GM18951 (cell line): Measurements from ENCODE around the gene TNFRSF12A.
A peak's percentile ranks its signal among the peaks of the same experiment; 100 is the strongest.
"Not testable (repeated sequence)": the region's sequence is repeated elsewhere in the genome, so short reads cannot be mapped to it uniquely, and the experiment has no call there.

Experiments used
- POLR2A ChIP-seq: IDR thresholded peaks from 4 replicates; pipeline ENCODE4 v1.6.1; 2011; ENCODE audit warnings: mild to moderate bottlenecking; ENCODE audit not compliant: insufficient read length, insufficient read depth; ENCODE audit errors: extremely low read depth
- in situ Hi-C: fragments of 300-500 bp; cut with MboI; formaldehyde crosslinking; loops from one replicate; pipeline ENCODE4 v1.12.0; 2022; ENCODE audit warnings: low sequenced_read_pairs, mixed read lengths, inconsistent platforms; ENCODE audit not compliant: unreplicated experiment

TNFRSF12A gene

DNA sequence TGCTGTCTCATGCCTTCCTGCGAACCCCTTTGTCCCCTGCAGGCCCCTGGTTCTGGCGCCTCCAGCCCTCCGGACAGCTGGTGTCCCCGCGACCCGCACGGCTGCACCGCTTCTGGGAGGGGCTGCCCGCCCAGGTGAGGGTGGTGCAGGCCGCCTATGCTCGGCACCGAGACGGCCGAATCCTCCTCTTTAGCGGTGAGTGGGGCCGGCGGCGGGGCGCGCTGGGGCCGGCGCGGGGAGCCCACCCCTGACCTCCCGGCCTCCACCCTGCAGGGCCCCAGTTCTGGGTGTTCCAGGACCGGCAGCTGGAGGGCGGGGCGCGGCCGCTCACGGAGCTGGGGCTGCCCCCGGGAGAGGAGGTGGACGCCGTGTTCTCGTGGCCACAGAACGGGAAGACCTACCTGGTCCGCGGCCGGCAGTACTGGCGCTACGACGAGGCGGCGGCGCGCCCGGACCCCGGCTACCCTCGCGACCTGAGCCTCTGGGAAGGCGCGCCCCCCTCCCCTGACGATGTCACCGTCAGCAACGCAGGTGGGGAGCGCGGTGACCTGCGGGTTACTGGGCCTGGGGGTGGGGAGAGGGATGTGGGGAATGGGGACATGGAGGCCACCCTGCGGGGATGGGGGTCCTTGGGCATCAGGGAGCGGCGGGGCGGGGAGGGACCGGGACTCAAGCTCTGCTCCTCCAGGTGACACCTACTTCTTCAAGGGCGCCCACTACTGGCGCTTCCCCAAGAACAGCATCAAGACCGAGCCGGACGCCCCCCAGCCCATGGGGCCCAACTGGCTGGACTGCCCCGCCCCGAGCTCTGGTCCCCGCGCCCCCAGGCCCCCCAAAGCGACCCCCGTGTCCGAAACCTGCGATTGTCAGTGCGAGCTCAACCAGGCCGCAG is 38.2 kb downstream of the TNFRSF12A start:
- in situ Hi-C loops: no loop called here
- TF ChIP-seq POLR2A: no peak

DNA sequence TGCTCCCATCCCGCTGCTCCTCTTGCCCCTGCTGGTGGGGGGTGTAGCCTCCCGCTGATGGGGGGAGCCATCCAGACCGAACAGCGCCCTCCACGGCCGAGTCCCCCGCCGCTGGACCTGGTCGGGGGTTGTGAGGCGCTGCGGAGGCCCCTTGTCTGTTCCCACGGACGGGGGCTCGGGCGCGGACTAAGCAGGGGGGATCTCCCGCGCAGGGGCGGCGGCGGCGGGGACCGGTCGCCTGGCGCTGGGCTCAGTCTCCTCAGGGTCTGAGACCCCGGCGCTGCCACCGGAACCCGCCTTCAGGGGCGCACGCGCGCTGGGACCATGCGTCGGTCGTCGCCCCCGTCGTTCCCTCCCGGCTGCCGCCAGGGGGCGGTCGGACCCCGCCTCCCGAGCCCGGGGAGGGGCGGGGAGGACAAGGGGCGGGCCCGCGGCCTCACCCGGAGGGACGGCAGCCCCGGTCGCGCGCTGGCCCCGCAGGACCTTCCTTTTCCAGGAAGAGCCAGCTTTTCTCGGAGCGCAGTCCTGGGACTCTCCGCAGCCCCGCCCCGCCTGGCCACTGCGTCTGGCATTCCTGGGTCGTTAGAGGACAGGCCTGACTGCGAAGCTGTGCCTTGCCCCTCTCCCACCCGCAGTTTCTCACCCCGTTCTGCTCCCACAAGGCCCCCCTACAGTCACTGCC is 39.0 kb downstream of the TNFRSF12A start:
- TF ChIP-seq POLR2A: peak; percentile 68
- in situ Hi-C loops: no loop called here

DNA sequence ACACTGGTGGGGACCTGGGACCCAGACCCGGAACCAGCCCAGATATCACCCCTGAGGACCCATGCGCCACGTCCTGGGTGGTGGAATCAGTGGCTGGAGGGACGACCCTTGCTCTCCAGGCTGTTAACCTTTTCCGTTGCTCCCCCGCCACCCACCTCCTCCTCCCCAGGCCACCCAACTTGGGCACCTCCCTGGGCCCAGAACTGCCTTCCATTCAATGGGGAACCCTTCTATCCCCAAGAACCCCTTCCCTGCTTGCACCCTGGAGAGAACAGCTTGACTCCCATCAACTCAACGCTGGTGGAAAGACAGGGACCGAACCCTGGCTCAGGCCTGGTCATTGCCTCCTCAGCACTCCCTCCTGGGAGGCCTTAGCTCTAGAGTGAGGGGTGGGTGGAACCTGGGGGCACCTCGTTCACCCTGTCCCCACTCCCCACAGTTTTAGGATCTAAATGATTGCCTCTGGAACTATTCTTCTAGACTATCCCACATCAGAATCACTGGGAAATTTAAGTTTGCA is 39.6 kb downstream of the TNFRSF12A start:
- in situ Hi-C loops: loop anchor here (5.0 kb wide), 1 partner anchor 68 kb away; no protein-coding TSS in a partner anchor
- no peak for TF ChIP-seq POLR2A

DNA sequence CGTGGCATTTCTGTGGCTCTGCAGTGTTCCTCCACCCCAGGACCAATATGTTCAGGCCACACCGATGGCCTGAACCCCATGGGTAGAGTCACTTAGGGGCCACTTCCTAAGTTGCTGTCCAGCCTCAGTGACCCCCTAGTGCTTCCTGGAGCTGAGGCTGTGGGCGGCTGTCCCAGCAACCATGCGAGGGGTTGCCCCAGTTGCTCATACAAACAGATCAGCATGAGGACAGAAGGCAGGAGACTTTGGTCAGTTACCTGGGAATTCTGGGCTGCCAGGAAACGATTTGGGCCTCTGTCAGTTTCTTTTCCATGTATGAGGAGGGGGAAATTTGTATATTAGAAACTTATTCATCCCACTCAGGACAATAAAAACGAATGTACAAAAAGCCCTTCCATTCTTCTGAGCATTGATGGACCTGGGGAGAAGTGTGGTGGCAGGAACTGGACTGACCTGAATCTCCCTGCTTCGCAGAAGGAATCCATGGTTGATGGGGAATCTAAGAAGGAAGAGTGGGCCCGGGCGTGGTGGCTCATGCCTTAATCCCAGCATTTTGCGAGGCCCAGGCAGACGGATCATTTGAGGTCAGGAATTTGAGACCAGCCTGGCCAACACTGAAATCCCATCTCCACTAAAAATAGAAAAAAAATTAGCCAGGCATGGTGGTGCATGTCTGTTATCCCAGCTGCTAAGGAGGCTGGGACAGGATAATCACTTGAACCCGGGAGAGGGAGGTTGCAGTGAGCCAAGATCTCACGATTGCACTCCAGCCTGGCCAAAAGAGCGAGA is 40.4 kb downstream of the TNFRSF12A start:
- in situ Hi-C loops: loop anchor here (5.0 kb wide), 1 partner anchor 67 kb away; no protein-coding TSS in a partner anchor
- TF ChIP-seq POLR2A: no peak

DNA sequence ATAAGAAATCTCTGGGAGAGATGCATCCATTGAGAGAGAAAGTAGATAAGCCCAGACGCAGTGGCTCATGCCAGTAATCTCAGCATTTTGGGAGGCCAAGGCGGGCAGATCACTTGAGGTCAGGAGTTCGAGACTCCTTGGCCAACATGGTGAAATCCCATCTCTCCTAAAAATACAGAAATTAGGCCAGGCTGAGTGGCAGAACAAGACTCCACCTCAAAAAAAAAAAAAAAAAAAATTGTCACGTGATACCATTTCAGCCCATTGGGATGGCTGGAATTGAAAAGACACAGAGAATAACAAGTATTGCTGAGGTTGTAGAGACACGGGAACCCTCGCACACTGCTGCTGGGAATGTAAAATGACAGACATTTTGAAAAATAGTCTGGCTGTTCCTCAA is 42.4 kb downstream of the TNFRSF12A start:
- in situ Hi-C loops: loop anchor here (5.0 kb wide), 1 partner anchor 65 kb away; no protein-coding TSS in a partner anchor
- no peak for TF ChIP-seq POLR2A

DNA sequence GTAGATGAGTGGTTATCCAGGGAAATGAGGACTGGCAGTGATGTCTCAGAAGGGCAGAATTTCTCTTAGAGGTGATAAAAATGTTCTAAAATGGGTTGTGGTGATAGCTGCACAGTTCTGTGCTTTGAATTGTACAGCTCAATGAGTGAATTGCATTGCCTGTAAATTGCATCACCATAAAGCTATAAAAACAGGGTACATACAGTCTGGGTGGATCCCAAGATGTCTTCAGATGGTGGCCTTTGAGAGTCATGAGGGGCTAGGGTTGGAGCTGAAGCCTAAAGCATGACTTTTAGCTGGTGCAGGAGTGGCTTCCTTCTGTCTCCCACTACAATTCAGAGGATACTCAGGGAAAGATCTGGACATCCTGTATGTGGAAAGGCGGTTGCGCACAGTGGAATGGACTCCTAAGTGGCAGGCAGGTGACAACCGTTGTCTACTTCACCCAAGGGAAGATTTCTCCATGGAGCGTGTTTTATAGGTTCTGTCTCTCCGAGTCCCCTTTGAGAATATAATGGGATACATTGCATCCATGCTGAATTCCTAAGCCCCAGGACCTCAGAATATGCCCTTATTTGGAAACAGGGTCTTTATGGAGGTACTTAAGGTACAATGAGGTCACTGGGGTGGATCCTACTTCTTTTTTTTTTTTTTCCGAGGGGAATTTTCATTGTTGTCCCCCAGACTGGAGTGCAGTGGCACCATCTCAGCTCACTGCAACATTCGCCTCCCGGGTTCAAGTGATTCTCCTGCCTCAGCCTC is 43.6 kb downstream of the TNFRSF12A start:
- TF ChIP-seq POLR2A: no peak
- in situ Hi-C loops: loop anchor here (5.0 kb wide), 1 partner anchor 63 kb away; no protein-coding TSS in a partner anchor

DNA sequence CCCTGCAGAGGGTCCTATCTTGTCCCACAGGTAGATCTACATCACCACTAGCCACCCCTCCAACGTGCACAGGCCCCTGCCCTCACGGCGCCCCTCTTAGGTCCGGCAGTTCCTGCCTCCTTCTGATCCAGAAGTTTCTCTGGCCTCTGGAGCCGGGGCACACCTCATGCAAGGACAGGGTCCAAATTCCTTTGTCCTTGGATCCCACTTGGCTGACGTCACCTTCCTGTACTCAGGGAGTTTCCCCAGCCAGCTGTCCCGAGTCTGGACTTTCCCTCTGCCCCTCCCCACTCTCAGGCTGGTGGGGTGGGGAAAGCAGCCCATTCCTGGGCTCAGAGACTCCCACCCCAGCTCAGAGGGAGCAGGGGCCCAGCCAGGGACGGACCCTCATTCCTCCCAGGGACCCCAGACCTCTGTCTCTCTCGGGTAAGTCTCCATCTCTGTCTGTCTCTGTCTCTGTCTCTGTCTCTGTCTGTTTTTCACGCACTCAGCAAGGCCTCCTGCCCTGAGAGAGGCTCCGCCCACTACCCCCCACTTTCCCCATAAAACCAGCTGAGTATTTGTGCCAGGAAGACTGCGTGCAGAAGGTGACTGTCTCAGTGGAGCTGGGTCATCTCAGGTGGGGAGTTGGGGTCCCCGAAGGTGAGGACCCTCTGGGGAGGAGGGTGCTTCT is 45.0 kb downstream of the TNFRSF12A start, which contains the start of gene IL32:
Gene IL32, plus strand, starts transcription at position 572 of the 673 bp plus-strand sequence. CDS start 172 bp downstream, outside the sequence.
- TF ChIP-seq POLR2A: peak; percentile 24
- in situ Hi-C loops: no loop called here

DNA sequence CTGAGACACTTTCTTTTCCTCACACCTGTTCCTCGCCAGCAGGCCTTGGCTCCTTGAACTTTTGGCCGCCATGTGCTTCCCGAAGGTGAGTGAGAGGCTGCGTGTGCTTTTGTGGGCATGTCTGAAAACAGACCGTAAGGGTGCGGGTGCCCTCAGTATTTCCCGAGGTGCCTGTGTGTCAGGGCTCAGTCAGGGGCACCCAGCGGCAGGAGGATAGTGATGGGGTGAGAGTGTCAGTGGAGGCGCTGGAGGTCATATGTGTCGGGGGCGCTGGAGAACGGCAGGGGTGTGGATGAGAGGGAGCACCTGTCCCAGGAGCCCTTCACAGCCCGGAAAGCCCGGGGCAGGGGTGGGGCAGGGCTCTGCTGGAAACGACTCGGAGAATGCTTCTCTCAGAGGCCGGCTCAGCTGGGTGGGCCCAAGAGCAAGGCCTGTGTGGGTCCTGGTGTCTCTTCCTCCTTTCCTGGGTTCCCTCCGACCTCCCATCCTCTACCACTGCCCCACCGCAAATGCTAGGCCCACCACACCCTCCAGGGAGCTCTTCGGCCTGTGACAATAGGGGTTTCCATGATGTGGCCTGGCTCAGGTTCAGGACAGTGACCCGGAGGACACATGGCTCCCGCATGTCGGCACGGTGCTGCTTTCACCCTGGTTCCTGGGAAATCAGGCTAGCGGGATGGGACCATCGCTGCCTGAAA is 45.7 kb downstream of the TNFRSF12A start:
- no peak for TF ChIP-seq POLR2A
- in situ Hi-C loops: no loop called here

DNA sequence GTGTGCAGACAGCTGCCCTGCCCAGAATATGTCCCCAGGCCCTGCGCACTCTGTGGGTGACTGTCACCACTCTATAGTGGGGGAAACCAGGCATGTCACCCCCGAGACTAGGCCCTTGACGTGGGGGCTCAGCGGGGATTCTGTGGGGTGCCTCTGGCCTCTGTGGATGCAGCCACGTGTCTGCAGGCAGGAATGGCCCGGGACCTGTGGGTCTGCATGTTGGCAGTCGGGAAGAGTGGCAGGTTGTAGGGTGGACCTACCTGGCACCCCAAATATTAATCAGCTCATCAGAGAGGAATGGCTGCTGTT is 46.2 kb downstream of the TNFRSF12A start:
- in situ Hi-C loops: no loop called here
- no peak for TF ChIP-seq POLR2A

DNA sequence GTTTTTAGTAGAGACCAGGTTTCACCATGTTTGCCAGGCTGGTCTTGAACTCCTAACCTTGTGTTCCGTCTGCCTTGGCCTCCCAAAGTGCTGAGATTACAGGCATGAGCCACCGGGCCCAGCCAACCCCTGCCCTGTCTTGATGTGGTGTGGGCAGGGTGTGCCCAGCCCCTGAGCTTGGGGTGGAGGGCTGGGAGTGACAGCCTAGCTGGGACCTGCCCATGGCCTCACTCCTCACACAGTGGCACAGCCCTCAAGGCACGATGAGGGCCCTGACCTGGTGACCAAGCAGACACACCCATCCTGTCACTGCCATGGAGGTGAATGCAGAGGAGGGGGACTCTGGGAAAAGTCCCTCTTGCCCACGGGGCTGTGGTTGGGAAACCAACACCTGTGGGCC is 48.3 kb downstream of the TNFRSF12A start:
- in situ Hi-C loops: no loop called here
- no peak for TF ChIP-seq POLR2A

DNA sequence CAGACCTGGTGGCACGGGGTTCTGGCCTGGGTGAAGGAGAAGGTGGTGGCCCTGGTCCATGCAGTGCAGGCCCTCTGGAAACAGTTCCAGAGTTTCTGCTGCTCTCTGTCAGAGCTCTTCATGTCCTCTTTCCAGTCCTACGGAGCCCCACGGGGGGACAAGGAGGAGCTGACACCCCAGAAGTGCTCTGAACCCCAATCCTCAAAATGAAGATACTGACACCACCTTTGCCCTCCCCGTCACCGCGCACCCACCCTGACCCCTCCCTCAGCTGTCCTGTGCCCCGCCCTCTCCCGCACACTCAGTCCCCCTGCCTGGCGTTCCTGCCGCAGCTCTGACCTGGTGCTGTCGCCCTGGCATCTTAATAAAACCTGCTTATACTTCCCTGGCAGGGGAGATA is 49.0 kb downstream of the TNFRSF12A start:
- in situ Hi-C loops: not testable (repeated sequence)

DNA sequence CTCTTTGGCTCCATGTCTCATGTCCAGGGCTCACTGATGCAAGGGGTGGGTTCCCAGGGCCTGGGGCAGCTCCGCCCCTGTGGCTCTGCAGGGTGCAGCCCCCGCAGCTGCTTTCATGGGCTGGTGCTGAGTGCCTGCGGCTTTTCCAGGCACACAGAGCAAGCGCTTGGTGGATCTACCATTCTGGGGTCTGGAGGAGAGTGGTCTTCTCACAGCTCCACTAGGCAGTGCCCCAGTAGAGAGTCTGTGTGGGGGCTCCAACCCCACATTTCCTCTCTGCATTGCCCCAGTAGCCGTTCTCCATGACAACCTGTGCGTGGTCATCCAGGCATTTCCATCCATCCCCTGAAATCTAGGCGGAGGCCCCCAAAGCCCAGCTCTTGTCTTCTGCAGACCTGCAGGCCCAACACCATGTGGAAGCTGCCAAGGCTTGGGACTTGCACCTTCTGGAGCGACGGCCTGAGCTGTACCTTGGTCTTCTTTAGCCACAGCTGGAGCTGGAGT is 50.5 kb downstream of the TNFRSF12A start:
- in situ Hi-C loops: no loop called here
- TF ChIP-seq POLR2A: no peak
